ENCODE results near the gene KCTD5. TPM values are rescaled to one million over a fixed set of nuclear protein-coding genes. Genes with fewer than 3 reads are reported as not detected.

The KCTD5 gene
- total and polyA plus RNA-seq, 10 of the 15 experiments (the other 5 are each of a cell fraction or from before 2014, with no cell fraction given), result 0.58 to 56.4 (median 37.3) TPM

DNA sequence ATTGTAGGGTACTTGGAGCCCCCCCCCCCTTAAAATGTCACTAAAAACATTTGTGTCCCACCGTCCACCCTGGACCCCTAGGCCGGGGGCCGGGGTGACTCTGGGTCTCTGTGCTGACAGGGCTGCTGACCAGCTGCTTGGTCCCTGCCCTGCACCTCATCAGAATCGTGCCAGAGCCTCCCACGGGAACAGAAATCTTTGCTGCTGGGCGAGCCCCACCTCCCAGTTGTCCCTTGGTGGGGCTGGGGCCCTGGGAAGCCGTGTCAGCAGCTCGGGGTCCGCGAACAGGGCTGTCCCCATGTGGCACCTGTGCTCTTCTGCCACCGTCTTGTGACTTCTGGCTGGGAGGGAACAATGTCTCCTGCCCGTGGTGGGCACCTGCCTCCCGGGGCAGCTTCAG, 18.5 kb downstream of the KCTD5 start:
- no peak overlapping the region for H3K4me2 ChIP-seq (ENCODE audit: control insufficient read depth, insufficient read depth)
- CTCF ChIA-PET, result no interaction called here
- H3K4me1 ChIP-seq (ENCODE audit: control insufficient read depth, insufficient read depth, low read length), result no peaks in the 10 kb centered on the region
- peaks cover 18 to 50% of the 10 kb centered on the region in 2 experiments for H3K36me3 ChIP-seq (ENCODE audit: control insufficient read depth in 2 of 2, insufficient read depth in 2 of 2, low read length in 1 of 2)
- no peak for DNase-seq (ENCODE audit: low read depth, low spot score)
- no peak overlapping the region for H3K4me3 ChIP-seq
- no TSS peak for BruUV-seq (replicated peaks)
- no peak for FAIRE-seq
- H3K27me3 ChIP-seq (replicated peaks in 1 of 2; ENCODE audit: control insufficient read depth in 2 of 2, insufficient read depth in 2 of 2, low read length in 1 of 2), result no peaks in the 10 kb centered on the region
- intact Hi-C loops (cut with micrococcal nuclease; ENCODE audit: unreplicated experiment) (no loop called here), in situ Hi-C loops (cut with MboI) (no loop called here)
- no peaks in the 10 kb centered on the region for H4K20me1 ChIP-seq (ENCODE audit: control insufficient read depth, insufficient read depth)
- SMC1A ChIA-PET (ENCODE audit: uncharacterized antibody, unreplicated experiment), result no interaction called here
- WGBS (ENCODE audit: insufficient coverage, insufficient replicate concordance, low lambda C conversion rate, missing lambda C conversion rate), result 80% methylated on average over 13 of the region's 13 CpGs
- no peak overlapping the region for H2AFZ ChIP-seq (ENCODE audit: control insufficient read depth, low read depth, low read length)
- POLR2A ChIA-PET, result no interaction called here
- H3K9ac ChIP-seq (ENCODE audit: control insufficient read depth, insufficient read depth, low read length), result no peak overlapping the region
- RAD21 ChIA-PET (ENCODE audit: unreplicated experiment), result no interaction called here
- no peak overlapping the region for H3K27ac ChIP-seq (ENCODE audit: control insufficient read depth, insufficient read depth)
- no peak for TF ChIP-seq PAX8 (IDR thresholded peaks at IDR 0.05)
- TF ChIP-seq EP300 (IDR thresholded peaks at IDR 0.05; ENCODE audit: borderline replicate concordance in 1 of 2, control insufficient read depth in 1 of 2, low read depth in 2 of 2, low read length in 2 of 2), result no peak
- no peaks in the 10 kb centered on the region for H3K79me2 ChIP-seq (ENCODE audit: control insufficient read depth, insufficient read depth, low read length)
- no peaks in the 10 kb centered on the region for H3K9me3 ChIP-seq (replicated peaks; ENCODE audit: control insufficient read depth, insufficient read depth, low read length)
- ATAC-seq, result no peak

DNA sequence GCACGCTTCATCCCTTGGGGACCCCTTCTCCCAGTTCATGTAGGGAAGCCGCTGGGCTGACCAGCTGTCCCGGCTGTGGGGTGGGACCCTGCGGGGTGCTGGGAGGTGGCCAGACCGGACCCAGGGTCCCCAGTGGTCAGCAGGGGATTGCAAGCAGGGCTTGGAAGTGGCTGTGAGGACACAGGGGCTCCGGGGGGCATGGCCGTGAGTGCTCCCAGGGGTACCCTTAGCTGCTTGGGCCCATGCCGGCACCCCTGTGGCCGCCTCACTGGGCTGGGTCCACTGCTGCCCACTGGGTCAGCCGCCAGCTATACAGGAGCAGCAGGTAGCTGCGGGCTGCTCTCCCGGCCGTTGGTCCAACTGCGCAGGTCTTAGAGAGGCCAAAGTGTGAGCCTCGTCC, 18.9 kb downstream of the KCTD5 start:
- no TSS peak for BruUV-seq (replicated peaks)
- Histone ChIP-seq H3K36me3 (ENCODE audit: control insufficient read depth in 2 of 2, insufficient read depth in 2 of 2, low read length in 1 of 2) (peaks cover 18 to 55% of the 10 kb centered on the region in 2 experiments), H3K9me3 (replicated peaks; ENCODE audit: control insufficient read depth, insufficient read depth, low read length) (no peaks in the 10 kb centered on the region), H4K20me1 (ENCODE audit: control insufficient read depth, insufficient read depth) (no peaks in the 10 kb centered on the region), H3K79me2 (ENCODE audit: control insufficient read depth, insufficient read depth, low read length) (no peaks in the 10 kb centered on the region), H3K4me3 (no peak overlapping the region), H2AFZ (ENCODE audit: control insufficient read depth, low read depth, low read length) (no peak overlapping the region), H3K4me2 (ENCODE audit: control insufficient read depth, insufficient read depth) (no peak overlapping the region), H3K27ac (ENCODE audit: control insufficient read depth, insufficient read depth) (no peak overlapping the region), H3K27me3 (replicated peaks in 1 of 2; ENCODE audit: control insufficient read depth in 2 of 2, insufficient read depth in 2 of 2, low read length in 1 of 2) (no peaks in the 10 kb centered on the region), H3K4me1 (ENCODE audit: control insufficient read depth, insufficient read depth, low read length) (no peaks in the 10 kb centered on the region), H3K9ac (ENCODE audit: control insufficient read depth, insufficient read depth, low read length) (no peak overlapping the region)
- WGBS (ENCODE audit: insufficient coverage, insufficient replicate concordance, low lambda C conversion rate, missing lambda C conversion rate), result over 99% methylated on average over 15 of the region's 15 CpGs
- intact Hi-C loops (cut with micrococcal nuclease; ENCODE audit: unreplicated experiment), result no loop called here
- ATAC-seq (no peak), FAIRE-seq (no peak), DNase-seq (ENCODE audit: low read depth, low spot score) (no peak)
- ChIA-PET POLR2A (no interaction called here), RAD21 (ENCODE audit: unreplicated experiment) (no interaction called here), SMC1A (ENCODE audit: uncharacterized antibody, unreplicated experiment) (no interaction called here), CTCF (interaction anchor here (0.7 kb wide), 1 partner anchor 350 kb away, joined by 3 read pairs; no protein-coding TSS in a partner anchor)
- in situ Hi-C loops (cut with MboI), result no loop called here
- TF ChIP-seq SIX5 (IDR thresholded peaks at IDR 0.05; ENCODE audit: low read depth, low read length, severe bottlenecking) (no peak), JUNB (IDR thresholded peaks at IDR 0.05) (no peak), IKZF2 (IDR thresholded peaks at IDR 0.05) (no peak), YY1 (IDR thresholded peaks at IDR 0.05; ENCODE audit: low read depth, low read length) (no peak), MXI1 (IDR thresholded peaks at IDR 0.05; ENCODE audit: low read depth, low read length) (no peak), BRCA1 (IDR thresholded peaks at IDR 0.05; ENCODE audit: low read depth, low read length) (no peak), SUZ12 (IDR thresholded peaks at IDR 0.05; ENCODE audit: unreplicated experiment) (no peak), ZNF274 (IDR thresholded peaks at IDR 0.05; ENCODE audit: insufficient read depth, insufficient read length) (no peak), TBL1XR1 (IDR thresholded peaks at IDR 0.05; ENCODE audit: low read depth, low read length) (no peak), KAT2A (conservative IDR thresholded peaks at IDR 0.05; ENCODE audit: control insufficient read depth, low read depth, low read length) (no peak), KLF5 (IDR thresholded peaks at IDR 0.05; ENCODE audit: partially characterized antibody) (no peak)
- TF ChIP-seq, protein P1, sequence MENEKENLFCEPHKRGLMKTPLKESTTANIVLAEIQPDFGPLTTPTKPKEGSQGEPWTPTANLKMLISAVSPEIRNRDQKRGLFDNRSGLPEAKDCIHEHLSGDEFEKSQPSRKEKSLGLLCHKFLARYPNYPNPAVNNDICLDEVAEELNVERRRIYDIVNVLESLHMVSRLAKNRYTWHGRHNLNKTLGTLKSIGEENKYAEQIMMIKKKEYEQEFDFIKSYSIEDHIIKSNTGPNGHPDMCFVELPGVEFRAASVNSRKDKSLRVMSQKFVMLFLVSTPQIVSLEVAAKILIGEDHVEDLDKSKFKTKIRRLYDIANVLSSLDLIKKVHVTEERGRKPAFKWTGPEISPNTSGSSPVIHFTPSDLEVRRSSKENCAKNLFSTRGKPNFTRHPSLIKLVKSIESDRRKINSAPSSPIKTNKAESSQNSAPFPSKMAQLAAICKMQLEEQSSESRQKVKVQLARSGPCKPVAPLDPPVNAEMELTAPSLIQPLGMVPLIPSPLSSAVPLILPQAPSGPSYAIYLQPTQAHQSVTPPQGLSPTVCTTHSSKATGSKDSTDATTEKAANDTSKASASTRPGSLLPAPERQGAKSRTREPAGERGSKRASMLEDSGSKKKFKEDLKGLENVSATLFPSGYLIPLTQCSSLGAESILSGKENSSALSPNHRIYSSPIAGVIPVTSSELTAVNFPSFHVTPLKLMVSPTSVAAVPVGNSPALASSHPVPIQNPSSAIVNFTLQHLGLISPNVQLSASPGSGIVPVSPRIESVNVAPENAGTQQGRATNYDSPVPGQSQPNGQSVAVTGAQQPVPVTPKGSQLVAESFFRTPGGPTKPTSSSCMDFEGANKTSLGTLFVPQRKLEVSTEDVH (IDR thresholded peaks at IDR 0.05; ENCODE audit: low read depth, partially characterized antibody), result no peak
- TF ChIP-seq, protein P2, sequence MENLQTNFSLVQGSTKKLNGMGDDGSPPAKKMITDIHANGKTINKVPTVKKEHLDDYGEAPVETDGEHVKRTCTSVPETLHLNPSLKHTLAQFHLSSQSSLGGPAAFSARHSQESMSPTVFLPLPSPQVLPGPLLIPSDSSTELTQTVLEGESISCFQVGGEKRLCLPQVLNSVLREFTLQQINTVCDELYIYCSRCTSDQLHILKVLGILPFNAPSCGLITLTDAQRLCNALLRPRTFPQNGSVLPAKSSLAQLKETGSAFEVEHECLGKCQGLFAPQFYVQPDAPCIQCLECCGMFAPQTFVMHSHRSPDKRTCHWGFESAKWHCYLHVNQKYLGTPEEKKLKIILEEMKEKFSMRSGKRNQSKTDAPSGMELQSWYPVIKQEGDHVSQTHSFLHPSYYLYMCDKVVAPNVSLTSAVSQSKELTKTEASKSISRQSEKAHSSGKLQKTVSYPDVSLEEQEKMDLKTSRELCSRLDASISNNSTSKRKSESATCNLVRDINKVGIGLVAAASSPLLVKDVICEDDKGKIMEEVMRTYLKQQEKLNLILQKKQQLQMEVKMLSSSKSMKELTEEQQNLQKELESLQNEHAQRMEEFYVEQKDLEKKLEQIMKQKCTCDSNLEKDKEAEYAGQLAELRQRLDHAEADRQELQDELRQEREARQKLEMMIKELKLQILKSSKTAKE (IDR thresholded peaks at IDR 0.05; ENCODE audit: low read depth, poor library complexity, severe bottlenecking), result no peak

All from GM12878 (cell line).